HG03175 (cell line): ENCODE measurements around the gene BBS5.
A peak's percentile ranks its signal among the peaks of the same experiment; 100 is the strongest.
"Not testable (repeated sequence)": the region's sequence is repeated elsewhere in the genome, so short reads cannot be mapped to it uniquely, and the experiment has no call there.

Source experiments
- ATAC-seq: cut with Tn5 transposase; IDR thresholded peaks from one replicate; pipeline ENCODE4 v1.9.1; 2021; ENCODE audit warnings: mild to moderate bottlenecking, moderate library complexity; ENCODE audit not compliant: unreplicated experiment

BBS5 gene

GRCh38 chr2:169479257-169480078 is at the start of gene BBS5:
Gene BBS5 (plus strand): TSS chr2:169479494. CDS start chr2:169479554, 60 bp downstream.
- peak; percentile 96 for ATAC-seq

GRCh38 chr2:169431772-169432171 is 47.5 kb upstream of the BBS5 start:
- ATAC-seq: not testable (repeated sequence)

GRCh38 chr2:169434236-169434635 is 45.1 kb upstream of the BBS5 start:
- ATAC-seq: not testable (repeated sequence)

GRCh38 chr2:169438466-169439072 is 40.7 kb upstream of the BBS5 start:
- ATAC-seq: no peak

- no peak for ATAC-seq
Observed at GRCh38 chr2:169439900-169440299, 39.4 kb upstream of the BBS5 start.

GRCh38 chr2:169446452-169446851 is 32.8 kb upstream of the BBS5 start:
- ATAC-seq: no peak

GRCh38 chr2:169448316-169448715 is 31.0 kb upstream of the BBS5 start:
- no peak for ATAC-seq

GRCh38 chr2:169448865-169449264 is 30.4 kb upstream of the BBS5 start:
- no peak for ATAC-seq

- no peak for ATAC-seq
Observed at GRCh38 chr2:169452080-169452479, 27.2 kb upstream of the BBS5 start.

- not testable (repeated sequence) for ATAC-seq
Observed at GRCh38 chr2:169453044-169453443, 26.2 kb upstream of the BBS5 start.

GRCh38 chr2:169461143-169461542 is 18.2 kb upstream of the BBS5 start:
- no peak for ATAC-seq

GRCh38 chr2:169462896-169463695 is 16.2 kb upstream of the BBS5 start:
- no peak for ATAC-seq

GRCh38 chr2:169464466-169464865 is 14.8 kb upstream of the BBS5 start:
- ATAC-seq: no peak

GRCh38 chr2:169464882-169465281 is 14.4 kb upstream of the BBS5 start:
- ATAC-seq: no peak

GRCh38 chr2:169468841-169469240 is 10.5 kb upstream of the BBS5 start:
- no peak for ATAC-seq

GRCh38 chr2:169469952-169470572 is 9.2 kb upstream of the BBS5 start:
- no peak for ATAC-seq

- ATAC-seq: no peak
Observed at GRCh38 chr2:169472249-169472648, 7.0 kb upstream of the BBS5 start.

GRCh38 chr2:169476459-169476858 is 2.8 kb upstream of the BBS5 start:
- no peak for ATAC-seq

- ATAC-seq: no peak
Observed at GRCh38 chr2:169478339-169478738, 955 bp upstream of the BBS5 start.

- ATAC-seq: no peak
Observed at GRCh38 chr2:169478745-169479256, 493 bp upstream of the BBS5 start.

- peak; percentile 3 for ATAC-seq
Observed at GRCh38 chr2:169480079-169480465, 778 bp downstream of the BBS5 start.
